Spleen (tissue), 7 donors: Measurements from ENCODE around the gene GABARAPL1.

Experiments
- POLR2A ChIP-seq, 3 donors: fragments of 450-650 bp; IDR thresholded peaks; one replicate each; pipeline ENCODE4 v1.5.1; 2017; ENCODE audit warnings: antibody characterized with exemption in 3 of 3, mild to moderate bottlenecking in 1 of 3
- POLR2AphosphoS5 ChIP-seq, 3 donors: sonication (generic); formaldehyde crosslinking; IDR thresholded peaks; one replicate each; pipeline ENCODE4 v1.5.1; 2017; ENCODE audit warnings: antibody characterized with exemption in 3 of 3
- TF ChIP-seq, protein P1 (sequence below), 11 experiments: fragments of 200-600 bp in 7 of 11; fragments of 450-650 bp in 4 of 11; sonication (generic) in 4 of 11; IDR thresholded peaks in 8 of 11; conservative IDR thresholded peaks in 3 of 11; 1 replicate in 7 of 11; 2 replicates in 4 of 11; pipeline versions ENCODE4 v1.4.0 to v1.8.0; 2016 to 2021; ENCODE audit warnings: antibody characterized with exemption in 11 of 11, inconsistent platforms in 4 of 11, mild to moderate bottlenecking in 1 of 11
- donor health status: DM: no; HTN: no; CAD: no; lungs with moderate emphysema.
- donor health status: DM: no; HTN: no; CAD: no.
- donor health status: DM: no; HTN: no; CAD: no.

DNA sequence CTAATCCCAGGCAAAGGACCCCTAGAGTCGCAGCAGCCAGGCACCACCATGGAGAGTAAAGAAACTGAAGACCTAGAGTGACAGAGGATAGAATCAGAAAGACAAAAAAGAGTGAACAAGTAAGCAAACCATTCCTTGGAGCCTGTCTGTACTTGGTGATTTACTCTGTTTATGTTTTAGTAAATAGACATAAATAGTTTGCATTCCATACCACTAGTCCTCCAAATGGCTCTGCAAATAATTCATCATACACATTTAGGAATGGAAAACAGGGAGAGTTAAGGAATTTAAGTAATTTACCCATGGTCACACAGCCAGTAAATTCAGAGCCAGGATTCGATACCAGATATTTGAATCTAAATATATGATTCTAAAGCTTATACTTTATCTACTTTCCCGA lies 43.6 kb upstream of the GABARAPL1 start:
- TF ChIP-seq POLR2A (IDR thresholded peaks at IDR 0.05): no peak
- TF ChIP-seq, protein P1, sequence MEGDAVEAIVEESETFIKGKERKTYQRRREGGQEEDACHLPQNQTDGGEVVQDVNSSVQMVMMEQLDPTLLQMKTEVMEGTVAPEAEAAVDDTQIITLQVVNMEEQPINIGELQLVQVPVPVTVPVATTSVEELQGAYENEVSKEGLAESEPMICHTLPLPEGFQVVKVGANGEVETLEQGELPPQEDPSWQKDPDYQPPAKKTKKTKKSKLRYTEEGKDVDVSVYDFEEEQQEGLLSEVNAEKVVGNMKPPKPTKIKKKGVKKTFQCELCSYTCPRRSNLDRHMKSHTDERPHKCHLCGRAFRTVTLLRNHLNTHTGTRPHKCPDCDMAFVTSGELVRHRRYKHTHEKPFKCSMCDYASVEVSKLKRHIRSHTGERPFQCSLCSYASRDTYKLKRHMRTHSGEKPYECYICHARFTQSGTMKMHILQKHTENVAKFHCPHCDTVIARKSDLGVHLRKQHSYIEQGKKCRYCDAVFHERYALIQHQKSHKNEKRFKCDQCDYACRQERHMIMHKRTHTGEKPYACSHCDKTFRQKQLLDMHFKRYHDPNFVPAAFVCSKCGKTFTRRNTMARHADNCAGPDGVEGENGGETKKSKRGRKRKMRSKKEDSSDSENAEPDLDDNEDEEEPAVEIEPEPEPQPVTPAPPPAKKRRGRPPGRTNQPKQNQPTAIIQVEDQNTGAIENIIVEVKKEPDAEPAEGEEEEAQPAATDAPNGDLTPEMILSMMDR (IDR thresholded peaks at IDR 0.05 in 8 of 11, conservative IDR thresholded peaks at IDR 0.05 in 3 of 11): no peak
- no peak for TF ChIP-seq POLR2AphosphoS5 (IDR thresholded peaks at IDR 0.05)
